Peyer's patch (tissue), 4 donors: ENCODE data around the gene C1orf74. TPM values are rescaled to one million over a fixed set of nuclear protein-coding genes. Genes with fewer than 3 reads are reported as not detected.

ENCODE experiments used
- DNase-seq, 3 donors: peaks; one replicate each; pipeline ENCODE4 v3.0.0-alpha.2; 2017 to 2019
- H3K27ac ChIP-seq, 4 donors: fragments of 200-600 bp; sonication (generic); one replicate each; pipeline ENCODE4 v1.5.1; 2016 to 2019
- H3K27me3 ChIP-seq, 2 donors: fragments of 200-600 bp; sonication (generic); one replicate each; pipeline ENCODE4 v1.5.1; 2019
- H3K36me3 ChIP-seq, 3 donors: fragments of 200-600 bp; sonication (generic); one replicate each; pipeline ENCODE4 v1.5.1; 2016 to 2019
- H3K4me1 ChIP-seq, 4 donors: fragments of 200-600 bp; sonication (generic); one replicate each; pipeline ENCODE4 v1.5.1; 2016 to 2019
- H3K4me3 ChIP-seq, 4 donors: fragments of 200-600 bp; sonication (generic); 1 replicate in 3 of 4; 2 replicates in 1 of 4; pipeline ENCODE4 v1.5.1; 2016 to 2019; ENCODE audit warnings: mild to moderate bottlenecking in 1 of 4
- H3K9me3 ChIP-seq, 4 donors: fragments of 200-600 bp; sonication (generic); one replicate each; pipeline ENCODE4 v1.5.1; 2016 to 2019; ENCODE audit warnings: mild to moderate bottlenecking in 1 of 4
- POLR2A ChIP-seq, 2 donors: fragments of 450-650 bp; IDR thresholded peaks; one replicate each; pipeline ENCODE4 v1.5.1; 2017; ENCODE audit warnings: antibody characterized with exemption in 2 of 2, mild to moderate bottlenecking in 2 of 2, moderate library complexity in 2 of 2
- total RNA-seq, 4 donors: library from RNA; depleted of rRNA; stranded (reverse); fragments of >200 nt; gene quantifications; one replicate each; pipeline ENCODE4 v1.1.0, GENCODE V29; 2016
- TF ChIP-seq, protein P1 (sequence below), 6 experiments: fragments of 450-650 bp in 4 of 6; fragments of 200-600 bp in 2 of 6; sonication (generic) in 1 of 6; IDR thresholded peaks; one replicate each; pipeline ENCODE4 v1.5.1; 2017 to 2019; ENCODE audit warnings: antibody characterized with exemption in 6 of 6, mild to moderate bottlenecking in 3 of 6, moderate library complexity in 1 of 6

C1orf74 gene
- total RNA-seq, 4 donors from 2014 or later: 0.83 to 1.9 (median 1.8) TPM

DNA sequence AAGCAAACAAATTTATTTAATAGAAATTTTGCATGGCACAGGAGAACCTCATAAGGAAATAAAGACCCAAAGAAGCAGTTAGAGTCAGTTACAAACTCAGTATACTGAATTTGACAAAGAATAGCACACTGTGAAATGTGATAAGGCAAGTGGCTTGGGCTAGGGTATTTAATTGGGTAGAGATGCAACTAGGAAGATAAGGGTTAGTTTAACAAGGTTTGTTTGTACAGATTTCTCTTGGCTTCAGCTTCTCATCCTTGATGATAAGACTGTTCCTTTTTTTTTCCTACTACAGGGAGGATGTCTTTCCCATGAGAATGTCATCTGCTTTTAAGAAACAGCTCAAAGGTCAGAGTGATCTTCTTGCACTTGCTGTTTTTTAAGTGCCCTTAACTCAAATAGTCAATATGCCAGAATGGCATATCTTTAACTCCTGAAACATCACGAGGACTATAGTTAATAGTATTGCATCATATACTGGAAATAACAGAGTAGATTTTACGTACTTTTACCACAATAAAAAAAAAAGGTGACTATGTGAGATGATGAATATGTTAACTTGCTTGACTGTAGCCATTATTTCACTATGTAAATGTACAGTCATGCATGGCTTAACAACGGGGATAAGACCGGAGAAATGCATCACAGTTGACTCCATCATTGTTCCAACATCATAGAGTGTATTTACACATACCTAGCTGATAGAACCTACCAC, 37.8 kb downstream of the C1orf74 start:
- no peaks in the 10 kb centered on the region for H3K36me3 ChIP-seq
- H3K4me1 ChIP-seq: peaks cover 0 to 11% (median 7%) of the 10 kb centered on the region in 4 donors
- H3K4me3 ChIP-seq: no peak overlapping the region
- no peak overlapping the region for H3K27ac ChIP-seq
- H3K9me3 ChIP-seq: no peaks in the 10 kb centered on the region
- no peak for DNase-seq
- no peak for TF ChIP-seq POLR2A (IDR thresholded peaks at IDR 0.05)
- TF ChIP-seq, protein P1, sequence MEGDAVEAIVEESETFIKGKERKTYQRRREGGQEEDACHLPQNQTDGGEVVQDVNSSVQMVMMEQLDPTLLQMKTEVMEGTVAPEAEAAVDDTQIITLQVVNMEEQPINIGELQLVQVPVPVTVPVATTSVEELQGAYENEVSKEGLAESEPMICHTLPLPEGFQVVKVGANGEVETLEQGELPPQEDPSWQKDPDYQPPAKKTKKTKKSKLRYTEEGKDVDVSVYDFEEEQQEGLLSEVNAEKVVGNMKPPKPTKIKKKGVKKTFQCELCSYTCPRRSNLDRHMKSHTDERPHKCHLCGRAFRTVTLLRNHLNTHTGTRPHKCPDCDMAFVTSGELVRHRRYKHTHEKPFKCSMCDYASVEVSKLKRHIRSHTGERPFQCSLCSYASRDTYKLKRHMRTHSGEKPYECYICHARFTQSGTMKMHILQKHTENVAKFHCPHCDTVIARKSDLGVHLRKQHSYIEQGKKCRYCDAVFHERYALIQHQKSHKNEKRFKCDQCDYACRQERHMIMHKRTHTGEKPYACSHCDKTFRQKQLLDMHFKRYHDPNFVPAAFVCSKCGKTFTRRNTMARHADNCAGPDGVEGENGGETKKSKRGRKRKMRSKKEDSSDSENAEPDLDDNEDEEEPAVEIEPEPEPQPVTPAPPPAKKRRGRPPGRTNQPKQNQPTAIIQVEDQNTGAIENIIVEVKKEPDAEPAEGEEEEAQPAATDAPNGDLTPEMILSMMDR (IDR thresholded peaks at IDR 0.05): no peak
- no peaks in the 10 kb centered on the region for H3K27me3 ChIP-seq

DNA sequence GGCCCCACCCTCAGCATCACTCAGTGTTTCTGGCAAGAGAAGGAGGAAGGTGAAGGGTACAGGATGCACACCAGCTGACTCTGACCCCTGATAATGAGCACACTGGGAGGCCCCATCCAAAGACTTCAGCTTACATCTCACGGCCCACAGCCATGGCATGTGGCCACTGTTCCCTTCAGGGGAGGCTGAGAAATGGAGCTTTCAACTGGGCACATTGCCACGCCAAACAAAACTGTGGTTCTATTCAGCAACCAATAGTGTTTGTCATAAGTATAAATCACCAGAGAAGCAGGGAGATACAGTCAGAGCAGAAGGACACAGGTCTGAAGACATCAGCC, 41.2 kb downstream of the C1orf74 start:
- Histone ChIP-seq H3K27me3 (no peaks in the 10 kb centered on the region), H3K36me3 (no peaks in the 10 kb centered on the region), H3K9me3 (no peaks in the 10 kb centered on the region), H3K27ac (peak overlapping the region in 1 of 4 donors; percentile 24), H3K4me3 (no peak overlapping the region), H3K4me1 (peaks cover 0 to 11% (median 2%) of the 10 kb centered on the region in 4 donors)
- no peak for DNase-seq
- TF ChIP-seq, protein P1 (IDR thresholded peaks at IDR 0.05): no peak
- TF ChIP-seq POLR2A (IDR thresholded peaks at IDR 0.05): no peak

DNA sequence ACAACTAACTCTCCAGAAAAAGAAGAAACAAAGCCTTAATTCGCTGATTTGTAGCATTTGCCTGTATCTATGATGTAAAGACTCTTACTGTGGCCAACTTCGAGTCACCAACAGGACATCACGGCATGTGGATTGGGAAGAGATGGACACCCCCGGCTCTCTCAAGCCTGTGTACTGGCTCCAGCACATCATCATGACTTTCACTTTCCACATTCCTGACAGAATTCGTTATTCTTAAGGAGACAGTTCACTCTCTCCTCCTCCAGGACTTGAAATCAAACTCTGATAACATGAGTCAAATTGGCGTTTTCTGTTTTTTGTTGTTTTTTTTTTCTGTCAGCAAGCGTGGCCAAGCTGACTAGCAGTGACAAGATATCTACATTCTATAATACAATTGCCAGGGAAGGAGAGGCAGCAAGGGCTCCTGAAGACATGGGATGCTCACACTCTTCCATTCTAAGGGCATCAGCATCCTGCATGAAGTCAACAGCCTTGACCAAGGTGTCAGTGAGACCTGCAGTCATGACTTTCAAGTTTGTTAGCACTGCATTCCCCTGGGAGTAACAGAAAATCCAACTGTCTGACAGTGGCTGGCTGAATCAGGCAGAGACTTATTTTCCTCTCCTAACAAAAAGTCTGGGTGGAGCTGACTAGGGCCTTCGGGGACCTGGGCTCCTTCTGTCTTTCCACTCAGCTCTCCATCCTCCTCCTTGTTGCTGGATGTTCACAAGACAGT, 41.8 kb downstream of the C1orf74 start:
- TF ChIP-seq, protein P1 (IDR thresholded peaks at IDR 0.05): no peak
- TF ChIP-seq POLR2A (IDR thresholded peaks at IDR 0.05): no peak
- no peak for DNase-seq
- Histone ChIP-seq H3K27me3 (no peaks in the 10 kb centered on the region), H3K36me3 (no peaks in the 10 kb centered on the region), H3K4me1 (peaks cover 0 to 11% (median 1%) of the 10 kb centered on the region in 4 donors), H3K4me3 (no peak overlapping the region), H3K27ac (peak overlapping the region in 1 of 4 donors; percentile 29), H3K9me3 (no peaks in the 10 kb centered on the region)

DNA sequence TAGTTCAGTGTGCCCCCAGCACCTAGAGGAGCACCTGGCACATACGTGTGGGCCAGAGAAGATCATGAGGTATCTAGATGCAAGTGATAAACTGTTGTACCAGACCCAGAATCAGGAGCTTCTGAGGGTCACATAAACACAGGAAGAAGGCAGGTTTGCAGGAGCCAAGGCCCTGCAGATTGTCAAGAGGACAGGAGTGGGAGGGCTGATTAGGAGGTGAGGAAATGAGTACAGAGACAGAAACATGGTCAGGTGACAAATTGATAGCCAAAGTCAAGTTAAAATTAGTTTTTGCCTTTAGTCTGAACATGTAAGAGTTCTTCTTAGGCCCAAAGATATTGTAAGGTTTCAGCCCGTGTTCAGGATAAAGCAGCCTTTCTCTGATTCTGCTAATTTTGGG, 42.5 kb downstream of the C1orf74 start:
- no peaks in the 10 kb centered on the region for H3K27me3 ChIP-seq
- peaks cover 0 to 5% (median 0%) of the 10 kb centered on the region in 4 donors for H3K4me1 ChIP-seq
- H3K36me3 ChIP-seq: no peaks in the 10 kb centered on the region
- no peaks in the 10 kb centered on the region for H3K9me3 ChIP-seq
- no peak overlapping the region for H3K4me3 ChIP-seq
- peak overlapping the region in 1 of 4 donors; percentile 29 for H3K27ac ChIP-seq
- no peak for TF ChIP-seq POLR2A (IDR thresholded peaks at IDR 0.05)
- DNase-seq: no peak

DNA sequence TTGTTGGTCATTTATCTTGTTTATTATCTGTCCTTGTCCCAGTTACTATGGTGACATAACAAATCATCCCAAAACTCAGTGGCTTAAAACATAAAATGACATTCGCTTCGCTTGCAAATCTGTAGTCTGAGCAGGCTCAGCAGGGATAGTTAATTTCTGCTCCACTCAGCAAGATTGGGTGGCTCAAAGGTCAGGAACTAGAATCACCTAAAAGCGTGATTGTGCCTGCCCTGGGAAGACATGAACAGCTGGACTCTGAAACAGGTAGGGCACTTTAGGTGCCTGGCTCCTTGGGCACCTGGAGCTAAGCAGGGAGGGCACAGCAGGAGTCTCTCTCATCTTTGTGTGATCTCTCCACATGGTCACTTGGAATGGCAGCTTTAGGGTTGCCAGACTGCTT, 43.2 kb downstream of the C1orf74 start:
- no peak overlapping the region for H3K27ac ChIP-seq
- no peak for TF ChIP-seq POLR2A (IDR thresholded peaks at IDR 0.05)
- TF ChIP-seq, protein P1 (IDR thresholded peaks at IDR 0.05): no peak
- peaks cover 0 to 5% (median 0%) of the 10 kb centered on the region in 4 donors for H3K4me1 ChIP-seq
- no peaks in the 10 kb centered on the region for H3K36me3 ChIP-seq
- no peaks in the 10 kb centered on the region for H3K9me3 ChIP-seq
- no peak for DNase-seq
- H3K27me3 ChIP-seq: no peaks in the 10 kb centered on the region
- H3K4me3 ChIP-seq: no peak overlapping the region

DNA sequence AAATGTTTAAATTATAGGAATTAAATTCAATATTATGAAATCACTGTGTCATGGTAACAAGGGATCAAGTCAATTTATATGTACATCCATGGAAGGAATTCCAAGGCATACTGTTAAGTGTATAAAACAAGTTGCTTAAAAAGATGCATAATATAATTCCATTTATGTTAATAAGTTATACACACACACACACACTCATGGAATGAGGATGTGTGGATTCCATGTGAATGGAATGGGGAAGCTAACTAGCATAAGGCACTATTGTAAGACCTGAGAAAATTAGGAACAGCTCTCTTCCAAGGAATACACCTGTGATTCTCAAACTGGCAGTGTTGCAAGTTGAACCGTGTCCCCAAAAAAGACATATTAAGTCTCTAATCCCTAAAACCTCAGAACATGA, 46.1 kb downstream of the C1orf74 start:
- H3K36me3 ChIP-seq: no peaks in the 10 kb centered on the region
- no peak for DNase-seq
- no peaks in the 10 kb centered on the region for H3K27me3 ChIP-seq
- no peak for TF ChIP-seq POLR2A (IDR thresholded peaks at IDR 0.05)
- TF ChIP-seq, protein P1 (IDR thresholded peaks at IDR 0.05): no peak
- H3K4me3 ChIP-seq: no peak overlapping the region
- peaks cover 0 to 5% (median 0%) of the 10 kb centered on the region in 4 donors for H3K4me1 ChIP-seq
- H3K27ac ChIP-seq: no peak overlapping the region
- H3K9me3 ChIP-seq: no peaks in the 10 kb centered on the region
